Chondrocyte (in vitro differentiated cells): Measurements from ENCODE around the gene INMT. TPM values are rescaled to one million over a fixed set of nuclear protein-coding genes. Genes with fewer than 3 reads are reported as not detected.

Experiments
- DNase-seq: peaks from one replicate; pipeline ENCODE4 v3.0.0; 2021; ENCODE audit warnings: mixed read lengths, low spot score
- H3K27ac Mint-ChIP-seq: one replicate; pipeline ENCODE4 v1.8.0; 2021; ENCODE audit warnings: mild to moderate bottlenecking, moderate library complexity, mixed read lengths; ENCODE audit not compliant: unreplicated experiment
- H3K27me3 Mint-ChIP-seq: 2 replicates; pipeline ENCODE4 v1.8.0; 2021; ENCODE audit warnings: low read depth, mixed read lengths
- H3K36me3 Mint-ChIP-seq: 2 replicates; pipeline ENCODE4 v1.8.0; 2021; ENCODE audit warnings: low read depth, mixed read lengths
- H3K4me1 Mint-ChIP-seq: 2 replicates; pipeline ENCODE4 v1.8.0; 2021; ENCODE audit warnings: low read depth, mild to moderate bottlenecking, mixed read lengths
- H3K4me3 Mint-ChIP-seq: one replicate; pipeline ENCODE4 v1.8.0; 2021; ENCODE audit warnings: mild to moderate bottlenecking, moderate library complexity, mixed read lengths; ENCODE audit not compliant: unreplicated experiment
- H3K9me3 Mint-ChIP-seq: 2 replicates; pipeline ENCODE4 v1.8.0; 2021; ENCODE audit warnings: low read depth, mixed read lengths
- CTCF ChIP-seq: fragments of 200-600 bp; sonication (generic); IDR thresholded peaks from 2 replicates; pipeline ENCODE4 v1.5.0; 2021; ENCODE audit warnings: antibody characterized with exemption, mild to moderate bottlenecking, moderate library complexity
- total RNA-seq: library from RNA; stranded (reverse); gene quantifications from 3 replicates; pipeline ENCODE4 v1.2.1, GENCODE V29; 2021

INMT gene
- total RNA-seq, 1 donor from 2014 or later = 73.2 TPM

DNA sequence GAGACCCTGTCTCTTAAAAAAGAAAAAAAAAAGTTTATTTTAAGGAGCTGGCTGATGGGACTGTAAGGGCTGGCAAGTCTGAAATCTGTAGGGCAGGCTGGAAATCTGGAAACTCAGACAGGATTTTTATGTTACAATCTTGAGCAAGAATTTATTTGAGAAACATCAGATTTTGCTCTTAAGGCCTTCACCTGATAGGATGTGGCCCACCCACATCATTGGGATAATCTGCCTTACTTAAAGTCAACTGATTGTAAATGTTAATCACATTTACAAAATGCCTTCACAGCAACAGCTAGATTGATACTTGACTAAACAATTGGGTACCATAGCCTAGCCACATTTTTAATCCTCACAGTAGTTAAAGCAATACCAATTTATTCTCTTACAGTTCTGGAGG, 30.8 kb downstream of the INMT start:
- H3K9me3 Mint-ChIP-seq = no peaks in the 10 kb centered on the region
- H3K4me1 Mint-ChIP-seq = peaks cover 15% of the 10 kb centered on the region
- TF ChIP-seq CTCF = no peak
- H3K4me3 Mint-ChIP-seq = no peak overlapping the region
- H3K27me3 Mint-ChIP-seq = no peaks in the 10 kb centered on the region
- H3K27ac Mint-ChIP-seq = no peak overlapping the region
- DNase-seq = no peak
- peaks cover 39% of the 10 kb centered on the region for H3K36me3 Mint-ChIP-seq

DNA sequence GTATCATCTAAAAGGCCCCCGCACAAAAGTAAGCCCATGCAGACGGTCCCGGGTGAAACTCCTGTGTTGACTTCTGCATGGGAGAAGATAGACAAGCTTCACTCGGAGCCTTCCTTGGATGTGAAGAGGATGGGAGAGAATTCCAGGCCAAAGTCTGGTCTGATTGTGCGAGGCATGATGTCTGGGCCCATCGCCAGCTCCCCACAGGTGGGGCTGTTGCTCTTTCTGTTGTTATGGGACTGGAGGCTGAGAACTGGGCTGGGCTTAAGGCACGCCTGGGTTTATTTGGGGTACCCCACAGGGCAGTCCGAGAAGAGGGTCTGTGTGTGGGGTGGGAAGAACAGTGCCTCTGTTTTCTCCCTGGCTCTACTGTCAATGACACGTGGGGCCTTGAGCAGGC, 33.9 kb downstream of the INMT start:
- H3K4me1 Mint-ChIP-seq = peaks cover 24% of the 10 kb centered on the region
- H3K4me3 Mint-ChIP-seq = no peak overlapping the region
- H3K27ac Mint-ChIP-seq = no peak overlapping the region
- no peak for TF ChIP-seq CTCF
- no peaks in the 10 kb centered on the region for H3K27me3 Mint-ChIP-seq
- no peaks in the 10 kb centered on the region for H3K9me3 Mint-ChIP-seq
- DNase-seq = no peak
- H3K36me3 Mint-ChIP-seq = peaks cover 39% of the 10 kb centered on the region

DNA sequence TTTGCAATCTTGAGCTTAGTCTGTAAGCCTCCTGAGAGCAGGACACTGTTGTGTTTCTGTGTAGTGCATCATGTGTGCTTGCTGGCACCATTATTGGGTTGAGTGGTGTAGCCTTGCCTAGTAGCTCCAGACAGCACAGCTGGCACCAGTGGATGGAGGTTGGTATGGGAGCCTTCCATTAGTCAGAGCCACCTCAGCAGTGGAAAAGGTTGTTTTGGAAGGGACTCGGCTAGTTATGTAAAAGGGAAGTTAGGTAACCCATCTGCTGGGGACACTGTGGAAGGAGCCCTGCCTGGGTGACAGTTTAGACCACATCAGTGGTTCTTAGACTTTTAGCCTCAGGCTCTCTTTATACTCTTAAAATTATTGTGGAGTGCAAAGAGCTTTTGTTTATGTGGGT, 35.6 kb downstream of the INMT start:
- H3K4me1 Mint-ChIP-seq = peaks cover 24% of the 10 kb centered on the region

GRCh38 chr7:30788640-30789333, 36.9 kb downstream of the INMT start:
- peaks cover 28% of the 10 kb centered on the region for H3K36me3 Mint-ChIP-seq
- H3K9me3 Mint-ChIP-seq = no peaks in the 10 kb centered on the region
- H3K27me3 Mint-ChIP-seq = no peaks in the 10 kb centered on the region

More for the DNA sequence above, 35.6 kb downstream of the INMT start:
- Mint-ChIP-seq H3K9me3 (no peaks in the 10 kb centered on the region), H3K27ac (no peak overlapping the region), H3K27me3 (no peaks in the 10 kb centered on the region), H3K36me3 (peaks cover 36% of the 10 kb centered on the region), H3K4me3 (no peak overlapping the region)
- no peak for DNase-seq
- TF ChIP-seq CTCF = no peak

DNA sequence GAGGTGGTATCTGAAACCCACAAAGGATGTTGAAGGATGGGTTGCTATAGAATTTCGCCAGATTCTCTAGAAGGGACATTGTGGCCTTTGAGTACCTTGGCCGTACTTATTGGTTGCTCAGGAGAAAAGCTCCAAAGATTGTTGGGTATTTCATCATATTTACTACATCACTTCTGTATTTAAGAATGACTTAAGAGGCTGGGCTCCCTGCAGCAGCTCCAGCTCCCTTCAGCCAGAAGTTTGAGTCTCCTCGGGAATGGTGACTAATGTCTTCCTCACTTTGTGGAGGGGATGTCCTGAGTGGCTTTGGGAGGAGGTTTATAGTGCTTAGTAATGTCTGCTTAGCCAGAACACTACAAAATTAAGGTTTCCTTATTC, 37.4 kb downstream of the INMT start:
- Mint-ChIP-seq H3K4me3 (no peak overlapping the region), H3K27me3 (no peaks in the 10 kb centered on the region), H3K36me3 (peaks cover 26% of the 10 kb centered on the region), H3K27ac (peak overlapping the region; percentile 94), H3K4me1 (peaks cover 24% of the 10 kb centered on the region), H3K9me3 (no peaks in the 10 kb centered on the region)
- no peak for DNase-seq
- TF ChIP-seq CTCF = no peak

More at GRCh38 chr7:30788640-30789333, 36.9 kb downstream of the INMT start:
- TF ChIP-seq CTCF = no peak
- no peak for DNase-seq
- Mint-ChIP-seq H3K4me1 (peaks cover 24% of the 10 kb centered on the region), H3K27ac (peak overlapping the region; percentile 94), H3K4me3 (no peak overlapping the region)
